Gastrocnemius medialis (tissue), 4 donors: ENCODE measurements around the gene WIZ.

ENCODE experiments used
- CTCF ChIP-seq, 5 experiments: fragments of 450-650 bp in 3 of 5; fragments of 200-600 bp in 2 of 5; sonication (generic) in 2 of 5; IDR thresholded peaks in 4 of 5; conservative IDR thresholded peaks in 1 of 5; 1 replicate in 4 of 5; 2 replicates in 1 of 5; pipeline ENCODE4 v1.5.1; 2016 to 2019; ENCODE audit warnings: antibody characterized with exemption in 5 of 5, mild to moderate bottlenecking in 3 of 5, moderate library complexity in 3 of 5
- POLR2A ChIP-seq, 2 donors: fragments of 450-650 bp; IDR thresholded peaks; one replicate each; pipeline ENCODE4 v1.6.1; 2017; ENCODE audit warnings: antibody characterized with exemption in 2 of 2, mild to moderate bottlenecking in 2 of 2, moderate library complexity in 2 of 2

GRCh38 chr19:15475611-15476010 is 25.9 kb upstream of the WIZ start:
- no peak for TF ChIP-seq CTCF (IDR thresholded peaks at IDR 0.05 in 4 of 5, conservative IDR thresholded peaks at IDR 0.05 in 1 of 5)
- TF ChIP-seq POLR2A (IDR thresholded peaks at IDR 0.05) = no peak
